ENCODE data around the gene COMMD10.

GRCh38 chr5:116098998-116099397, 14.2 kb downstream of the COMMD10 start:
- TF ChIP-seq, protein P1, sequence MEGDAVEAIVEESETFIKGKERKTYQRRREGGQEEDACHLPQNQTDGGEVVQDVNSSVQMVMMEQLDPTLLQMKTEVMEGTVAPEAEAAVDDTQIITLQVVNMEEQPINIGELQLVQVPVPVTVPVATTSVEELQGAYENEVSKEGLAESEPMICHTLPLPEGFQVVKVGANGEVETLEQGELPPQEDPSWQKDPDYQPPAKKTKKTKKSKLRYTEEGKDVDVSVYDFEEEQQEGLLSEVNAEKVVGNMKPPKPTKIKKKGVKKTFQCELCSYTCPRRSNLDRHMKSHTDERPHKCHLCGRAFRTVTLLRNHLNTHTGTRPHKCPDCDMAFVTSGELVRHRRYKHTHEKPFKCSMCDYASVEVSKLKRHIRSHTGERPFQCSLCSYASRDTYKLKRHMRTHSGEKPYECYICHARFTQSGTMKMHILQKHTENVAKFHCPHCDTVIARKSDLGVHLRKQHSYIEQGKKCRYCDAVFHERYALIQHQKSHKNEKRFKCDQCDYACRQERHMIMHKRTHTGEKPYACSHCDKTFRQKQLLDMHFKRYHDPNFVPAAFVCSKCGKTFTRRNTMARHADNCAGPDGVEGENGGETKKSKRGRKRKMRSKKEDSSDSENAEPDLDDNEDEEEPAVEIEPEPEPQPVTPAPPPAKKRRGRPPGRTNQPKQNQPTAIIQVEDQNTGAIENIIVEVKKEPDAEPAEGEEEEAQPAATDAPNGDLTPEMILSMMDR (conservative IDR thresholded peaks at IDR 0.05; ENCODE audit: low read depth, low read length) = no peak
- no peak for TF ChIP-seq MAZ (IDR thresholded peaks at IDR 0.05; ENCODE audit: borderline replicate concordance, low read depth, low read length)
- TF ChIP-seq BHLHE40 (IDR thresholded peaks at IDR 0.05; ENCODE audit: low read depth, low read length) = no peak
- TF ChIP-seq POLR2A (IDR thresholded peaks at IDR 0.05; ENCODE audit: low read depth, low read length) = no peak
- no peak for TF ChIP-seq RCOR1 (IDR thresholded peaks at IDR 0.05; ENCODE audit: insufficient replicate concordance, low read length)
- TF ChIP-seq ELK1 (IDR thresholded peaks at IDR 0.05; ENCODE audit: borderline replicate concordance, low read depth, low read length) = no peak
- no peak for TF ChIP-seq CHD1 (IDR thresholded peaks at IDR 0.05; ENCODE audit: low read depth, low read length)

Data from IMR-90 (cell line).